Right renal cortex interstitium (tissue), 3 donors: ENCODE results near the gene NXPE3. TPM values are rescaled to one million over a fixed set of nuclear protein-coding genes. Genes with fewer than 3 reads are reported as not detected.
"Not testable (repeated sequence)": the region's sequence is repeated elsewhere in the genome, so short reads cannot be mapped to it uniquely, and the experiment has no call there.

Source experiments
- DNase-seq, 3 donors: peaks; one replicate each; pipeline ENCODE4 v3.0.0-alpha.2; 2013; ENCODE audit warnings: low read depth in 3 of 3, low spot score in 2 of 3
- polyA plus RNA-seq, 3 donors: library from polyadenylated mRNA; unstranded; fragments of 120-200 nt; gene quantifications; one replicate each; pipeline ENCODE4 v1.2.1, GENCODE V29; 2013; ENCODE audit not compliant: insufficient read length in 3 of 3

Gene NXPE3
- polyA plus RNA-seq, 3 donors = 6.7 to 8.2 (median 6.8) TPM

- no peak for DNase-seq
Measured at GRCh38 chr3:101849714-101850245, 70.8 kb downstream of the NXPE3 start.

DNA sequence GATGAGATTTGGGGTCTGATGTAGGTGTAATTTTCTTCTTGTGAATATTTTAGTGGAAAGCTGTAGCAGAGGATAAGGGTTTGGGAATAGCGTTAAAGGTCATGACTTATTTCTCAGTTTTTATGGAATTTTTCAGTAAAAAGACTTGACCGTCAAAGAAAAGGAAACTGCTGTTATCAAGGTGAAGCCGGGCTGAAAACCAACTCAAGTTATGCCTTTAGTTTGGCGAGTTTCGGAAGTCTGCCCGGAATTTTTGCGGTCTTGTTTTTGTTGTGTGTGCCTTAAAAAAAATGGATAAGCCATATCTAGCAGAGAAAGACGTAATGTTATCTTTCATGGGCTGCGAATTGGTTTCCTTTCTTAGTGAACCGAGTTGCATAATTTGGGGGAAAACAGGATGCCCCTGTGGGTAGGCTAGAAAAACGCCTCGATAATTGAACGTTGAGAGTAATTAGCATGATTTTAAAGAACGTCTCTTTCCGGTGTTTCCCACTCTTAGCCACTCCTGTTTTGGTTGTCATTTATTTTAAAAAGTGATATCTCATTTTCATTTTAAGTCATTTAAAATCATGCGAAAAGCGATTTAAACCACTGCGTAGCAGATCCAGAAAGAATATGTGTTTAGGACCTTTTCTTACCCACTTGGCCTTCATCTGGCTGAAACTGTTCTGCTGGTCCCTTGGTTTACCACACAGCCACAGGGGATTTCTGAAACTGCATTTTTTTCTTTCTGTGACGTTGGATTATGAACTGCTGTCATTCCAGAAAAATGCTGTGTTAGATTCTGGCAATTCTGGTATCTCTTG, 71.4 kb downstream of the NXPE3 start:
- no peak for DNase-seq

- no peak for DNase-seq
Measured at GRCh38 chr3:101851072-101851770, 72.2 kb downstream of the NXPE3 start.

DNA sequence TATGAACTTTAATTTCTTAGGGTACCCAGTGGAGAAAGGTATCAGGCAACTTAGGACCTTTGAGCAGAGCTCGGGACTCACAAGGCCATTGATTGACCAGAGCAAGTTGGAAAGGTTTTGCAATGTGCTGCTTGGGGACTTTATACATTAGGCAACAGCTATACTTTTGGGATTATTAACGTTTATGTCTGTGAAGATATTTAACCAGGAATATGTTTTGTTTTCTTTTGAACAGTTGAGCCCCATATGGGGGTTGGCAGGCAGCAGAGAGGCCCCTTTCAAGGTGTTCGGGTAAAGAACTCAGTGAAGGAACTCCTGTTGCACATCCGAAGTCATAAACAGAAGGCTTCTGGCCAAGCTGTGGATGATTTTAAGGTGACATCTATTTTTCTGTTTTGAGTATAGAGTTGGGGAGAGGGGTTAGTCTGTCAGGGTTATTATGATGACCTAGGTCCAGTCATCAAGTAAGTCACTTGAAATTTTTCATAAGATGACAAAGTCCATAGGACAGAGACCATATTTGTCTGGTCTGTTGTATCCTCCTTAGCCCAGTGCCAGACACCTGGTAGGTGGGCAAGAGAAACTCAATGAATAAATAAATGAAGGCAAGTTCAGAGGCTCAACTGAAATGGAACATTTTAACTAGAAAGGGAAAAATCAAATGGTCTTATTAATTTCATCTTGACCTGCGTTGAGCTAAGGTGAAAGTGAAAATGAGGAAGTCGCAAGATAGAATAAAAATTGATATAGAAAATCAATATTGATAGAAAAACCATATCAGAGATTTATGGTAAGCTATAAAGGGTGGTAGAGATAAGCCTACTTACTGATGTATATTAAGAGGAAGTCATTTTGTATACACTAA, 73.1 kb downstream of the NXPE3 start:
- DNase-seq = no peak

GRCh38 chr3:101852983-101853840, 74.2 kb downstream of the NXPE3 start:
- DNase-seq = no peak

- no peak for DNase-seq
Measured at GRCh38 chr3:101853982-101854381, 75.0 kb downstream of the NXPE3 start.

- no peak for DNase-seq
Measured at GRCh38 chr3:101854608-101855304, 75.7 kb downstream of the NXPE3 start.

DNA sequence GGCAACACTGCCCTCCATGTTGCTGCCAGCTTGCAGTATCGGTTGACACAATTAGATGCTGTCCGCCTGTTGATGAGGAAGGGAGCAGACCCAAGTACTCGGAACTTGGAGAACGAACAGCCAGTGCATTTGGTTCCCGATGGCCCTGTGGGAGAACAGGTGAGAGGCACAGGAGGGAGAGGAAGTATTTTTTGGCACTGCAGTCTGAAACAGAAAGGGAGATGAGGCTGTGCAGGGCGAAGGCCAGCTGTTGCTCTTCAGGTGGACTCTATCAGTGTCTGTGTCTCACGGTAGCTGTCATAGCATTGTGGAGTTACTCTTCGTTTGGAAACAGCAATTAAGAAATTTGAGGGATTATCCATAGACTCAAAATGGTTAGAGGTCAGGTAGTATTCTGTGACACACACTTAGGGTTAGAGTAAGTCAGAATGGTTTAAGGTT, 78.3 kb downstream of the NXPE3 start:
- DNase-seq = no peak

DNA sequence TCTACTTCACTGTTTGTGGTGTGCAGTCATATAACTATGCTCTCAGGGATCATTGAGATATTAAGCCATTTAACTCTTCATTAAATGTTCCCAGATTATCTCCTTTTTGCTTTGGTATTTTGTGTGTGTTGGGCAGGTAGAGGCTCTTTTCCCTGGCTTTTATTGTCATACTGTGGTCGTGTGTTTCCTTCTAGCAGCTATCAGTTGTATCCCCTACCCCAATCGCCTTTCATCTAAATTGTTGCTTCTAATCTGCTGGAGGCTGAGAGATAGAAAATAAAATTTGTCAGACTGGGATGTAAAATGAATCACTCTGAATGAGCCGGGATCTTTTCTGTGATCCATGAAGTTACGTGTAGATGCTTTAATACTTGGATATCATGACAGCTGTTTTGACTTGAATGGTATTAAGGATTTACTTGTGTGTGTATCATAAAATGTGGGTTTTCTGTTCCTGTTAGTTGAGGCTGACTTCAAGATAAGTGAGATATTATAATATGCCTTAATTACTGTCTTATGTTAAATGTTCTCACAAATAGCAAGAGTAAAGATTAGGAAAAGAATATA, 79.5 kb downstream of the NXPE3 start:
- no peak for DNase-seq

- no peak for DNase-seq
Measured at GRCh38 chr3:101859882-101860448, 81.0 kb downstream of the NXPE3 start.

GRCh38 chr3:101861212-101861788, 82.3 kb downstream of the NXPE3 start:
- DNase-seq = no peak

GRCh38 chr3:101861789-101862415, 82.9 kb downstream of the NXPE3 start:
- no peak for DNase-seq

DNA sequence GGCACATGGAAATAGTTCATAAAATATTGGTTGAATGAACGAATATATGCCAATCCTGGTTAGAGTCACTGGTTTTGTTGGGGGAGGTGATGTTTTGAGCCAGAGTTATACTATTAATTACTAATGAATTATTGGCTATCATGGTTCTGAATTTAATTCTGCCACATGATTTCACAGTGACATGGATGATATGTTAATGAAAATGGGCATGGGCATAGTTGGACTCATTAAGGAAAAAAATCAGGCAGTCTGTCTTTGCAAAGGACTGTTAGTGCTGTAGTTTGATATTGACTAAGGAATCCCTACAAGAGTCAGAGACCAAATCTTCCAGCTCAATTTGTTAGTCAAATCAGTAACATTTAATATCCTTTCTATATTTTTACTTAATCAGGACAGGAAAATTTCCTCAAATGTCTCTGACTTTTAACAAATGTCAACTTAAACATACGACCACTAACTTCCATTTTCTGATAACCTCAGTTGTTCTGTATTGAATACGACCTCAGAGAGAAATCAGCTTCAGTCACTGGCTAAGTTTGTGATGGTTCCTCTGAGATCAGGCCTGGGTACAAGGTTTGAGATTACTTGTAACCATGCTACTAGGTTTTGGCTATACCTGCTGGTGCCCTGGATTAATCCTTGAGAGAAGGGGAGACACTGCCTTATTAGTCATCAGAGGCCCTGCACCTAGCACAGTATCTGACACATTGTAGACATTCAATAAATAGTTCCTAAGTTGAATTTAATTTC, 83.6 kb downstream of the NXPE3 start:
- no peak for DNase-seq

DNA sequence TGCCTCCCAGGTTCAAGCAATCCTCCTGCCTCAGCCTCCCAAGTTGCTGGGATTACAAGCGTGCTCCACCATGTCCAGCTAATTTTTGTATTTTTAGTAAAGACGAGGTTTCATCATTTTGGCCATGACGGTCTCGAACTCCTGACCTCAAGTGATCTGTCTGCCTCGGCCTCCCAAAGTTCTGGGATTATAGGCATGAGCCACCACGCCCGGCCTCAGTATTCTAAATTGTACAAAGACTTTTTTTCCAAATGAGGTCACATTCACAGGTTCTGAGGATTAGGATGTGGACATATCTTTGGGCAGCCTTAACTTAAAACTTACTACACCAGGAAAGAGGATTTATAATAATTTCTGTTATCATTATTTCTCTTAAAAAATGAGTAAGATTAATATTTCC, 85.9 kb downstream of the NXPE3 start:
- not testable (repeated sequence) for DNase-seq

DNA sequence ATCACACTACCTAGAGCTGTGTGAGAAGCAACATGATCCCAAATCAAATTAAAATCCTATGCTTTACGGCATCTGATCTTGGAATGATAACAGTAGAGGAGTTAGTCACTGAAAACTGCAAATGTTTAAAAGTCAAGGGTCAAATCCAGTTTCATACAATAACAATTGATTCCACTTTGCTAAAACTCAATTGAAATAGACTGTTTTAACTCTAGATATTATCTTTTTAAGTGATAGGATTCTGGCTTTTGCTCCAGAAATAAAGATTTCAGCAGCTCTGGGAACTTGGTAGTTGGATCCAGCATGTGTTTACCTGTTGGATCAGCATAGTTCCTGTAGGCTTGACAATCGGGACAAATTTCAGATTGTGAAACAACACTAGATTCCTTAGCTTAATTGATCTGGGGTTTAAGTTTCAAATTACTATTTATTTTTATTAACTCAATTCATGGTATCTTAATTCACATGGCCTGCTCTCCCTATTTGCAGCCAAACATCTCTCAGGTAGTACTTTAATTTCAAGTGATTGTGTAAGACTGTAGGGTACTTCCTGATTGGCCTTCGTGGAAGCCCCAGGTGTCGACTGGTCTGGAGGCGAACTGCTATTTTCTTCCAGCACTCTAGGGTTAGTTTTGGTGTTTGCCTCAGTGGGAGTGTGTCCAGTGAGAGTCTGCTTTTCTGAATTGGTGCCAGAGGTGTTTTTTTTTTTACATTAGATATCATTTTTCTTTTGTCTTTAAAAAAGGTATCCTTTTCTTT, 86.9 kb downstream of the NXPE3 start:
- no peak for DNase-seq

- DNase-seq = no peak
Measured at GRCh38 chr3:101867511-101867910, 88.5 kb downstream of the NXPE3 start.
